DMS 273 treated with DMSO at 0.1 percent for 48 hours (cell line): ENCODE measurements around the gene TMEM9B.

ENCODE experiments used
- DNase-seq: peaks from one replicate; lab custom pipeline; 2025; lab: John Stamatoyannopoulos, UW

The TMEM9B gene

GRCh38 chr11:8930456-8931175, 33.6 kb downstream of the TMEM9B start:
- DNase-seq, result no peak

- DNase-seq, result no peak
These were observed 35.1 kb downstream of the TMEM9B start for GRCh38 chr11:8928981-8929615.

- no peak for DNase-seq
These were observed 36.0 kb downstream of the TMEM9B start for GRCh38 chr11:8928205-8928604.

- DNase-seq, result no peak
These were observed 37.0 kb downstream of the TMEM9B start for GRCh38 chr11:8927233-8927632.

- DNase-seq, result no peak
These were observed 38.0 kb downstream of the TMEM9B start for GRCh38 chr11:8926236-8926635.

- DNase-seq, result no peak
These were observed 38.5 kb downstream of the TMEM9B start for GRCh38 chr11:8925711-8926110.

GRCh38 chr11:8922691-8923090, 41.6 kb downstream of the TMEM9B start:
- no peak for DNase-seq

GRCh38 chr11:8917157-8917825, 47.0 kb downstream of the TMEM9B start:
- DNase-seq, result no peak

- no peak for DNase-seq
These were observed 49.6 kb downstream of the TMEM9B start for GRCh38 chr11:8914661-8915018.

GRCh38 chr11:8913961-8914660, 50.1 kb downstream of the TMEM9B start:
- DNase-seq, result no peak

GRCh38 chr11:8911029-8911823, 53.0 kb downstream of the TMEM9B start, which contains the start of gene AKIP1:
AKIP1 (plus strand) TSS chr11:8911189; CDS start chr11:8911450, 261 bp downstream.
- DNase-seq, result peak; percentile 79

GRCh38 chr11:8910649-8911026, 53.6 kb downstream of the TMEM9B start:
- no peak for DNase-seq

- no peak for DNase-seq
These were observed 56.1 kb downstream of the TMEM9B start for GRCh38 chr11:8908099-8908498.

- DNase-seq, result no peak
These were observed 57.1 kb downstream of the TMEM9B start for GRCh38 chr11:8907116-8907515.

- DNase-seq, result no peak
These were observed 58.6 kb downstream of the TMEM9B start for GRCh38 chr11:8905528-8906165.

GRCh38 chr11:8899119-8899753, 65.0 kb downstream of the TMEM9B start:
- DNase-seq, result no peak
